Body of pancreas (tissue), 4 donors: ENCODE measurements around the gene C19orf38.

Source experiments
- POLR2A ChIP-seq, 3 donors: fragments of 450-650 bp; IDR thresholded peaks; one replicate each; pipeline ENCODE4 v1.6.1; 2016; ENCODE audit warnings: antibody characterized with exemption in 3 of 3, mild to moderate bottlenecking in 2 of 3
- TF ChIP-seq, protein P1 (sequence below), 7 experiments: fragments of 450-650 bp in 4 of 7; fragments of 200-600 bp in 3 of 7; sonication (generic) in 3 of 7; IDR thresholded peaks; one replicate each; pipeline ENCODE4 v1.5.1; 2016 to 2019; ENCODE audit warnings: antibody characterized with exemption in 7 of 7

DNA sequence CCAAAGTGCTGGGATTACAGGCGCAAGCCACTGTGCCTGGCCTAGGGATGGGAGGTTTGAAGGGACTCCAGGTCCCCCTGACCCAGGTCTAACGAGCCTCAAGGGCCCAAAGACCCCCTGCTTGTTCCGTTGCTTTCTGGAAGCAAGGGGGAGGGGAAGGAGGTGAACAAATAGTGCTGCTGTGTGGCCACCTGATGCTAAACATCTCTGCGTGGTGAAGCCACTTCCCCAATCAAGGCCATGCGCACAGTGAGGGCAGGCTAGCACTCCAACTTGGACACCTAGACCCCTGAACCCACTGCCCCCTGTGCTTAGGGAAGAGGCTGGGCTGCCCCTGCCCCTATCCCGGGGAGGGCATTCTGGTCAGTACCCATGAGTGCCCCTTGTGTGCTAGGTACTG lies 47.1 kb downstream of the C19orf38 start:
- no peak for TF ChIP-seq POLR2A (IDR thresholded peaks at IDR 0.05)
- TF ChIP-seq, protein P1, sequence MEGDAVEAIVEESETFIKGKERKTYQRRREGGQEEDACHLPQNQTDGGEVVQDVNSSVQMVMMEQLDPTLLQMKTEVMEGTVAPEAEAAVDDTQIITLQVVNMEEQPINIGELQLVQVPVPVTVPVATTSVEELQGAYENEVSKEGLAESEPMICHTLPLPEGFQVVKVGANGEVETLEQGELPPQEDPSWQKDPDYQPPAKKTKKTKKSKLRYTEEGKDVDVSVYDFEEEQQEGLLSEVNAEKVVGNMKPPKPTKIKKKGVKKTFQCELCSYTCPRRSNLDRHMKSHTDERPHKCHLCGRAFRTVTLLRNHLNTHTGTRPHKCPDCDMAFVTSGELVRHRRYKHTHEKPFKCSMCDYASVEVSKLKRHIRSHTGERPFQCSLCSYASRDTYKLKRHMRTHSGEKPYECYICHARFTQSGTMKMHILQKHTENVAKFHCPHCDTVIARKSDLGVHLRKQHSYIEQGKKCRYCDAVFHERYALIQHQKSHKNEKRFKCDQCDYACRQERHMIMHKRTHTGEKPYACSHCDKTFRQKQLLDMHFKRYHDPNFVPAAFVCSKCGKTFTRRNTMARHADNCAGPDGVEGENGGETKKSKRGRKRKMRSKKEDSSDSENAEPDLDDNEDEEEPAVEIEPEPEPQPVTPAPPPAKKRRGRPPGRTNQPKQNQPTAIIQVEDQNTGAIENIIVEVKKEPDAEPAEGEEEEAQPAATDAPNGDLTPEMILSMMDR (IDR thresholded peaks at IDR 0.05): no peak
